Forelimb muscle (tissue), 1 donor: ENCODE data around the gene HOXC9. TPM values are rescaled to one million over a fixed set of nuclear protein-coding genes. Genes with fewer than 3 reads are reported as not detected.
A peak's percentile ranks its signal among the peaks of the same experiment; 100 is the strongest.

Source experiments
- DNase-seq: peaks from one replicate; pipeline ENCODE4 v3.0.0-alpha.2; 2013; ENCODE audit warnings: low read depth
- polyA plus RNA-seq: library from polyadenylated mRNA; unstranded; fragments of 120-200 nt; gene quantifications from one replicate; pipeline ENCODE4 v1.2.1, GENCODE V29; 2013; ENCODE audit not compliant: insufficient read length

HOXC9 gene
- polyA plus RNA-seq, 1 donor: 0.52 TPM

DNA sequence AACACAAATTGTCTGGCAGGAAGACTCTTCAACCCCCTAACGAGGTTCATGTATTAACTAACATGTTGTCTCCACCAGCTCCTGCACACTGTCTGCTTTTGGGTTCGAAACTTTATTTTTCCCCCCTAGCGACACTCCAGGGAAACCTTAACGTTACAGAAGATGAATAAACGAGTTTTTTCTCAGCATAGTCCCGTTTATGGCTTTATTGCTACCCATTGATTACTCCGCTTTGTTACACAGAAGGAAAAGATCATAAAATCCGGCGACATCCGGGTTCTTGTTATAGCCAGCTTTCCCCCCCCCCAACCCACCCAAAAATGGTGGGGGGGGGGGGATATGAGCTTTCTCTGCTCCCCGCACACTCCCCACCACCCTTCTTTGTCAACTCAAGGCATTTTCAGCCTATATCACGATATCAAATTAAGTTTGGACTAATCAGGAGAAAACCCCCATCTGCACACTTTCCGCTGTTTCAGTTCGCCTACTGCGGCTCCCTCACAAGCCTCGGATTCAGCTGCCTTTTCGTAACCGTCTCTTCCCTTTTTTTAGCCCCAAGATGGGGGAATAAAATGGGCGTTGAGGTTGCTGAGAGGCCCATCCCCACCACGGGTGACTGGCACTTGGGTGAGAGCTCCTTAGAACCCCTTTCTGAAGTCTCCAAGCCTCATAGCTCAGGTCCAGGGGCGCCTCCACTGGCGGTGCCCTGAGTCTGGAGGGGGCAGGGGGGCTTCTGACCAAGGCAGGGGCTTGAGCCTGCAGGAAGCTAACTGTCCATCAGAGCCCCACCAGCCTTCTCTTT is 26.9 kb downstream of the HOXC9 start:
- DNase-seq: no peak

DNA sequence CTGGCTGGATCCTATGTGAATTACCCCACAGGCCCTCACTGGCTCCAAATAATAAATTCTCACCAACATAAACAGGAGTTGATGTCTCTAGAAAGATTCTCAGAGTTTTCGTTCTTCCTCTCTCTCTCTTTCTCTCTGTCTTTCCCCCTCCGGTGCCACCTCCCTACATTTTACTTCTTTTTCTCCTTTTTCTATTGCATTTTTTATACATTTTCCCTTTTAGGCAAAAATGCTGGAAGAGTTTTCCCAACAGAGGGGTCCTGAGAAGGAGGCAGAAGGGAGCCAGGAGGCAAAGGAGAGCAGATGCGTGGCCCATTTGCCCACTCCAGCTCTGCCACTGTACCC is 27.5 kb downstream of the HOXC9 start:
- no peak for DNase-seq

DNA sequence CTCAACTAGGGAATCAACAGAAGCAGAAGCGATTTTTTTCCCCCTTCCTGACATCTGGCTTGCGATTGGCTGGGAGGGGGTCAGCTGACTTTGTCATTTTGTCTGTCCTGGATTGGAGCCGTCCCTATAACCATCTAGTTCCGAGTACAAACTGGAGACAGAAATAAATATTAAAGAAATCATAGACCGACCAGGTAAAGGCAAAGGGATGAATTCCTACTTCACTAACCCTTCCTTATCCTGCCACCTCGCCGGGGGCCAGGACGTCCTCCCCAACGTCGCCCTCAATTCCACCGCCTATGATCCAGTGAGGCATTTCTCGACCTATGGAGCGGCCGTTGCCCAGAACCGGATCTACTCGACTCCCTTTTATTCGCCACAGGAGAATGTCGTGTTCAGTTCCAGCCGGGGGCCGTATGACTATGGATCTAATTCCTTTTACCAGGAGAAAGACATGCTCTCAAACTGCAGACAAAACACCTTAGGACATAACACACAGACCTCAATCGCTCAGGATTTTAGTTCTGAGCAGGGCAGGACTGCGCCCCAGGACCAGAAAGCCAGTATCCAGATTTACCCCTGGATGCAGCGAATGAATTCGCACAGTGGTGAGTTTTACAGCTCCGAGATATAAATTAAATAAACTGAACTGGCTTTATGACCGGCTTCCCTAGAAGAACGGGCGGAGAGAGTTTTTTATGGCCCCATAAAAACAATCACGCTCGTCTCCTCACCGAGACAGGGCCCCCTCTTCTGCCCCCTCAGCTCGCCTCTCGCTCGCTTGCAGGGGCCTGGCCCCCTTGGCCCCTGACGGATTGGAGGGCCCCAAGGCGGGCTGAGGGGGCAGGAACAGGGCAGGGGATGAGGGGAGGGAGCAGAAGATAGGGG is 28.6 kb downstream of the HOXC9 start, which contains the start of gene HOXC6:
Gene HOXC6 (plus strand): TSS at position 127 of the 888 bp plus-strand sequence. CDS start 82 bp downstream, at position 209.
- peak; percentile 71 for DNase-seq

DNA sequence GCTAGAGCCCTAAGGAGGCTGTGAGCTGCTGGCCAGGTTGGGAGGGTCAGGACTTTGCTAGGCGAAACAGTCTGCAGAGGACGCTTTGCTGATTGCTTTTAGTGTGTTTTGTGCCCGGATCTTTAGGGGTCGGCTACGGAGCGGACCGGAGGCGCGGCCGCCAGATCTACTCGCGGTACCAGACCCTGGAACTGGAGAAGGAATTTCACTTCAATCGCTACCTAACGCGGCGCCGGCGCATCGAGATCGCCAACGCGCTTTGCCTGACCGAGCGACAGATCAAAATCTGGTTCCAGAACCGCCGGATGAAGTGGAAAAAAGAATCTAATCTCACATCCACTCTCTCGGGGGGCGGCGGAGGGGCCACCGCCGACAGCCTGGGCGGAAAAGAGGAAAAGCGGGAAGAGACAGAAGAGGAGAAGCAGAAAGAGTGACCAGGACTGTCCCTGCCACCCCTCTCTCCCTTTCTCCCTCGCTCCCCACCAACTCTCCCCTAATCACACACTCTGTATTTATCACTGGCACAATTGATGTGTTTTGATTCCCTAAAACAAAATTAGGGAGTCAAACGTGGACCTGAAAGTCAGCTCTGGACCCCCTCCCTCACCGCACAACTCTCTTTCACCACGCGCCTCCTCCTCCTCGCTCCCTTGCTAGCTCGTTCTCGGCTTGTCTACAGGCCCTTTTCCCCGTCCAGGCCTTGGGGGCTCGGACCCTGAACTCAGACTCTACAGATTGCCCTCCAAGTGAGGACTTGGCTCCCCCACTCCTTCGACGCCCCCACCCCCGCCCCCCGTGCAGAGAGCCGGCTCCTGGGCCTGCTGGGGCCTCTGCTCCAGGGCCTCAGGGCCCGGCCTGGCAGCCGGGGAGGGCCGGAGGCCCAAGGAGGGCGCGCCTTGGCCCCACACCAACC is 29.8 kb downstream of the HOXC9 start:
- DNase-seq: no peak

DNA sequence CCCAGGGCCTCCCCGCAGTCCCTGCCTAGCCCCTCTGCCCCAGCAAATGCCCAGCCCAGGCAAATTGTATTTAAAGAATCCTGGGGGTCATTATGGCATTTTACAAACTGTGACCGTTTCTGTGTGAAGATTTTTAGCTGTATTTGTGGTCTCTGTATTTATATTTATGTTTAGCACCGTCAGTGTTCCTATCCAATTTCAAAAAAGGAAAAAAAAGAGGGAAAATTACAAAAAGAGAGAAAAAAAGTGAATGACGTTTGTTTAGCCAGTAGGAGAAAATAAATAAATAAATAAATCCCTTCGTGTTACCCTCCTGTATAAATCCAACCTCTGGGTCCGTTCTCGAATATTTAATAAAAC is 30.5 kb downstream of the HOXC9 start:
- DNase-seq: no peak

DNA sequence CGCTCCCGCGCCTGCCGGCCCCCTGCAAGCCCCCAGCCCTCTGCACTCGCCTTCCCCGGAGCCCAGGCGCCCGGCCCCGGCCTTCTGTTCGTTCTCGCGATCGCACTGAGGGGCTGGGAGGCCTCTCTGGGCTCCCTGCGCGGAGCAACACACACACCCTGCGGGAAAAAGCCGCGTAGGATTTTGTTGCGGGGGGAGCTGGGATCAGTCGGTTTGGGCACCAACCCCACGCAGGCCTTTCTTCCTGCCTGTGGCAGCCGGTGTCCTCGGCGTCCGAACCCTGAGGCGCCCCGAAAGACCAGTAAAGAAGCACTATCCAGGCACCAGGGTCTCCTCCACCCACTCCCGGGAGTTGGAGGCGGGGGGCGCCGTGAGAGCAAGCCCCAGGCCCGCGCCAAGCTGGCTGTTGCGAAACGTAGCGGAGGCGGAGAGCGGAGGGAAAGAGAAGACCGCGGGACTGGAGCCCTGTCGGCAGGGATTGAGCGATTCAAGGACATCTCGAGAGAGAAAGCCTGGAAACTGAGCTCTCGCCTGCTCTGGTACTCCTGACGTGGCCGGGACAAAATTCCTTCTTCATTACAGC is 31.0 kb downstream of the HOXC9 start:
- DNase-seq: no peak

DNA sequence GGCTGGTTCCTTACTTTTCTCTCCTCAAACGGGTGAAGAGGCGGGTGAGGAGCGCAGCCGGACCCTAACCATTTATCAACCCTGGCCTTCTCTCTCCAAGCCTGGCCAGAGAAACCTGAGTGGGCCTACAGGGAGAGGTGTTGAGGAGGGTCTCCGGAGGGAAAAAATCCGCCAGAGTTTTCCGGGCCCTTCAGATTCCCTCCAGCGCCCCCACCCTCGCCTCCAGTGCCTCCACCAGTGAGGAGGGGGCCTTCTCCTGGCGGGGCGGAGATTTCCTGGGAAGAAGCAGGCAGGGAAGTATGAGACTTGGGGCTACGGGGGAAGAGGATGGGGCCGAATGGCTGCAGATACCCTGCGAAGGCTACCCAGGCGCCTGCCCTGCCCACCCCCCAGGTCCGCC is 31.5 kb downstream of the HOXC9 start:
- no peak for DNase-seq

DNA sequence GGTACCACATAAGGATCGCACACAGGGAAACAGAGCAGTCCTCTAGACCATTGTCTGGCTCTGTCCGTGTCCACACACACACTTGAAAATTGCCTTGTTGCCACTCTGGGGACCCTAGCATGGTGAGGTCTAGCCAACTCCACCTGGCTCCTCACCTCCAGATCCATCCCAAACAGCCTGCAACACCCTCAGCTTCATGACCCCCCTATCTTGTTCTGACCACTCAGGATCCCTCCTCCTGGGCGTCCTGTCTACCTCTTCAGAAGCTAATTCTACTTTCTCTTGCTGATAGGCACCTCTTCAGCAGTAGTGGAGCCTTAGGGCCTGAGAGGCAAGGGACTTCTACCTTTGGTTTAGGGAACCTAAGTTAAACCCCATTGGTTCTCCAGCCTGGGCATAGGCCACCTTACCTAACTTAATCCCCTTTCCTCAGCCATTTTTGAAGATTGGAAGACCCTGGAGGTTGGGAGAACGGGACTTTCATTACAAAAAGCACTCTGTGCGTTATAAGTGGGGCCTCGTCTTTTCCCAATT is 32.2 kb downstream of the HOXC9 start:
- DNase-seq: no peak

DNA sequence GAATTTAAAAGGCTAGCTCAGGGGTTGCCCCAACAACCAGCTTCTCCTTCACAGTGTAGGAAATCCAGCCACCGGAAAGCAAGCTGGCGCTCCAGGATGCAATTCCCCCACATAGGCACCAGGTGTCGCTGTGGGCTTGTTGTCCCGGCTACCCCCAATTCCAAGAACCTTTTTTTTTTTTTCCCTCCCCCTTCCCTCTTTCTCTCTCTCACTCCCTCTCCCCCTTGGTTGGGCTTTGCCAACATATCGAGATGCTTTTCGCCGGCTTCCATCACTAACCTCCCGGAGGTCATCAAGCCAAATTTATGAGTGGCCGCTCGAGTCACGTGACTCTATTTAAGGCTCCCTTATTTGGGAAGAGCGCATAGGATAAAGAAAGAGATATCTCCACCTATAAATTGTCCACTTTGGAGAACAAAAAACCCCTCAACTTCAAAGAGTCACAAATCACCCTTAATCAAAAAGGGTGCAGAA is 32.7 kb downstream of the HOXC9 start, which contains the start of gene HOXC5:
Gene HOXC5 (plus strand): TSS at position 424 of the 474 bp plus-strand sequence. CDS start 73 bp downstream, outside the sequence.
- peak; percentile 79 for DNase-seq

DNA sequence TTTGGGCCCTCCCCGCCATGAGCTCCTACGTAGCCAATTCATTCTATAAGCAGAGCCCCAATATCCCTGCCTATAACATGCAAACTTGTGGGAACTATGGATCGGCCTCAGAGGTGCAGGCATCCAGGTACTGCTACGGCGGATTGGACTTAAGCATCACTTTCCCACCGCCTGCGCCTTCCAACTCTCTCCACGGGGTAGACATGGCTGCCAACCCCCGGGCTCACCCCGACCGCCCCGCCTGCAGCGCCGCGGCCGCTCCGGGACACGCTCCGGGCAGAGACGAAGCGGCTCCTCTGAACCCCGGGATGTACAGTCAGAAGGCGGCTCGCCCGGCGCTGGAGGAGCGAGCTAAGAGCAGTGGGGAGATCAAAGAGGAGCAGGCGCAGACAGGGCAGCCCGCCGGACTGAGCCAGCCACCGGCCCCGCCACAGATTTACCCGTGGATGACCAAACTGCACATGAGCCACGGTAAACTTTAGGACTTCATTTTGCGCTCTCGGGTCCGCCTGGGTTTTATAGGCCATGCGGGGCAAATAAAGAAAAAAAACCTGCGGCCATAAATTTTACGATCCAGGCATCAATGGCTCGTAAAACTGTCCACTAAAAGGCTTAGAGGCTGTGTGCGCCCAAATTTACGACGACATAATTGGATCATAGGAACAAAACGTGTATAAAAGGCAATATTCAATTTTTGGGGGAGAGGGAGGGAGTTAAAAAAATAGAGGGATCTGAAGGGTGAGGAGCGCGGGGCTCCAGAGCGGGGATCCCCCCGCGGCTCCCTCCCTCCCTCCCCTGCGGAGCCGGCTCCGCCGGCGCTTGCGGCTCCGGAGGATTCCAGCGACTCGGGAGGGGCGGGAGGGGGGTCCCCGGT is 33.4 kb downstream of the HOXC9 start:
- DNase-seq: no peak

DNA sequence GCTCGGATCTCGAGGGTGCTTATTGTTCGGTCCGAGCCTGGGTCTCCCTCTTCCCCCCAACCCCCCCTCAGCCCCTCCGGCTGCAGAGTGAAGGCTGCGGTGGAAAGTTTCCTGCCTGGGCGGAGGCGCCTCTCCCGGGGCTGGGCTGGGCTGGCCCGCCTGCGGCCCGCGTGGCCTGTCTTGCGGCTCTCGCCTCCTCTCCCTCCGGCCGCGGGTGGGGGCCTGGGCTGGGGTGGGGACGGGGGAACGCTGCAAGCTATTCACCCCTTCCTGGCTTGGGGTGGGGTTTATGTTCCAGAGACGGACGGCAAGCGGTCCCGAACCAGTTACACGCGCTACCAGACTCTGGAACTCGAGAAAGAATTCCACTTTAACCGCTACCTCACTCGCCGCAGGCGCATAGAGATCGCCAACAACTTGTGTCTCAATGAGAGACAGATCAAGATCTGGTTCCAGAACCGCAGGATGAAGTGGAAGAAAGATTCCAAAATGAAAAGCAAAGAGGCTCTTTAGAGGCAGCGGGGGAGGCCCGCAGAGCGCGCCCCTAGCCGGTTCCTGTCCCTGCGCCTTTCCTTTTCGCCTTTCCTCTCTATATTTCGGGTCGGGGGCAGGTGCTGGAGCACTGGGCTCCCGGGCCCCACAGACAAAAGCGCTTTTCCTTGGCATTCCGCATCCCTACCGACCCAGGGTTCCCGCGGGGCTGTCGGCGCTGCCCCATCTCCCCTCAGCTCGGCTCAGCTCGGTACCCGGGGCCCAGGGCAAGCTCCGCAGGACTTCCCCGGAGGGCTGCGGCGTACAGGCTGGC is 34.2 kb downstream of the HOXC9 start:
- DNase-seq: no peak

DNA sequence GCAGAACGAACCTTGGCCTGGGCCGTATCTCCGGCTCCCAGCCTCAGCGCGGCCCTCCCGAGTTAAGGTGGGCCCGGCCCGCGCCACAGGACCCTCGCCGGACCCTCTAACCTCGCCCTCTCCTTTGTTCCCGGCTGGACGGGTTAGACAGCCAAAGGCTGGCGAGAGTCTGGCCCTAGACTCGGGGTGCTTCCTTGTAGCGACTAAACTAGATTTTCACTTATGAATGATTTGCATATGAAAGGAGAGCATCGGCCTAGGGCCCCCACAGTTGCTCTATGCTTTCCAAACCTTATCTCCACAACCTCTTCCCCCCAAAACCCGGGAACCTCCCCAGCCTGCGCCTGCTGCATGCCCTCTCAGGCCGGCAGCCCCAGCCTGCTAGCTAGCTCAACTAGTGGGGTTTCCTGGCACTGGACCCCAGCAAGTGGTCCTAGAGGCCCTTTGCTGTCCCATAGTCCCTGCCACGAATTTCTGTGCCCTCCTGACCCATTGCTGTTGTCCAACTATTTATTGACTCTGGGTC is 34.9 kb downstream of the HOXC9 start:
- DNase-seq: no peak

DNA sequence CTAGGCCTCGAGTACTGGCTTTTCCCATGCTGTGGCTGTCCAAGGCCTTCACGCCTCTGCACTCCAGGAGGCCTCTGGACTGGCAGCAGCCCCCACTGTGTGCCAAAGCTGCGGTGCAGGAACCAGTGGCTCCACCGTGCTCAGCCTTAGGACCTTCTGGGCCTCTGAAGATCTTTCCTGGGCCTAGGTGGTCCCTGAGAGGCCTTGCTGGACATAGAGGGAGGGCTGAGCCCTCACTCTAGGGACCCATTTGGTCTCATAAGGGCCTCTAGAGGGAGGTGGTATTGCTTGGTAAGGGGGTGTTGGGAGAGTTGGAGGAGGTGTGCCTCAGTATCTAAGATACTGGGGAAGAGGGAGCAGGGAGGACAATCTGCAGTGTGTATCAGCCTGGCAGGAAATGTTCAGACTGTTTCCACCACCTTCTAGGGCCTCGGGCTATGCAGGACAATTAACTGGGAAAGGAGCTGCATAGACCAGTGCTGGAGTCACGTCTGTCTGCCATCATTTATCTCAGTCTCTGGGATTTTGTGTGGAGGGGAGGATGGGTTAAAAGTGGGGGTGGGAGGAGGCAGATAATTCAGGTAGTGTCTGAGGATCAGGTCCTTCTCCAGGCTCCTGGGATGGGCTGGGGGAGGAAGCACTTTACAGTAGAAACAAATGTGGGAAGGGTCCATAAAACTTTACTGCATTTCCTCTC is 35.8 kb downstream of the HOXC9 start:
- no peak for DNase-seq

DNA sequence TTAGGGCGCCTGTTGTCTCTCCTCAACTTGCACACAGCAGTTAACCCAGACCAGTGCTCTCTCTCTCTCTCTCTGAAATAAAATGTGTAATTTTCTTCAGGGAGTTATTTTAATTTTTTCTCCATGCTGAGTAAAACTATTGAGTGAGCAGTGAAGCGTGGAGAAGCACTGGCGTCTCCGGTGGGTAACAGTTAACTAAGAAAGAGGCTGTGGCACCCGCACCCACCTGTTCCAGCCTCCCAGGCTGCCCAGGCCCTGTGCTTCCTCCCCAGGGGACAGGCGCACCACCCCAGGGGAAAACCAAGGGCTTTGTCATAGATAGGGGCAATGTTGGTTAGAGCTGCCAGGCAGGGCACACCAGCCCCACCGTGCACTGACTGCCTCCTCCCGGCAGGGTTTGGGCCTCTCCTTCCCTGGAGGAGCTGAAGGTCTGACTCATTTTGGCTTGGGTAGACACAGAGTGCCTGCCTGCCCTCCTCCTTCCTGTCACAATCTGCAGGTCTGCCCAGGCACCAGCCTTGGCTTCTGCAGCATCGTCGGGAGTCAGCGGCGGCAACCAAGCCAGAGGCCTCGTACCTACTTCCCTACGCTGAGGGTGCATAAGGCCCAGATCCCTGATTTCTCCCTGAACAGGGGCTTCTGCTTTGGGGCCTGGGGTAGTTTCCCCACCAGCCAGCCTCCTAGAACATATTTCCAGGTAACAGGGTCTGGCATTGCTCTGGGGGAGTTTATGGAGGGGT is 36.8 kb downstream of the HOXC9 start:
- DNase-seq: no peak

DNA sequence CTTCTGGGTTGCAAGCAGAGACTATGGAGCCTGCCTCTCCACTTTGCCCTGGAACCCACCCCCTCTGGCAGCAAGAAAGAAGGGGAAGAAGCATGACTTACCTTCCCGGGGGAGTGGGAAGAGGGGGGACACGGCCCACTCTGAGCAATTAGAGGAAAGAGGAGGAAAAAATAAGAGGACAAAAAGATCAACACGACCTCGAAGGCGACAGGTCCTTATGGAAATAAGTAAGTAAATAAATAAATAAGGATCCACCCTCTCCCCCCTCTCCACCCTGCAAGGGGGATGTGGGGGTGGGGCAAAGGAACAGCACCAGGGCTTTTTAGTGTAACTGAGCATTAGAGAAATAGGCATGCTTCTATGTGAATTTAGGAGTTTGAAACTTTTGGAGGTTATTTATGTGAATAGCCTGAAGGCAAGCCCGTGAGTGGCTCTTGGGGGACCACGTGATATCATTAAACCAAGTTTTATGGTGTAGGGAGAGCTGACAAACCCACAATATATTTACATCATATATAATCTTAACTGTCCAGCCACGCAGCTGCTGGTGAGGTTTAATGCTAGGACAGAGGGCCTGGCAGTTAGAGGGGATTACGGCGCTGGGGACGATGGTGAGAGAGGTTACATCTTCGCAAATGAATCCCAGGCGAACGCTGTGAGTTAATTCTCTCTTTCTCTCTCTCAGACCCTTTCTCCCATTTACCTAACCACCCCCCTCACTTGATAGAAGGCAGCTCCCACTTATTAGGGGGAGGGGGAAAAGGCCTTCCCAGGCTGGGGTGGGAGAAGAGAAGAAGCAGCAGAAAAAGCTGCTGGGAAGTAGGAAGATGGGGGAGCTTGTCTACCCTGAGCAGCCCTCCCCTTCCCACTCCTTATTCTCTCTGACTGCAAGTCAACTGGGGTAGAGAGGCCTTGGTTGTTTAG is 37.7 kb downstream of the HOXC9 start:
- DNase-seq: no peak

DNA sequence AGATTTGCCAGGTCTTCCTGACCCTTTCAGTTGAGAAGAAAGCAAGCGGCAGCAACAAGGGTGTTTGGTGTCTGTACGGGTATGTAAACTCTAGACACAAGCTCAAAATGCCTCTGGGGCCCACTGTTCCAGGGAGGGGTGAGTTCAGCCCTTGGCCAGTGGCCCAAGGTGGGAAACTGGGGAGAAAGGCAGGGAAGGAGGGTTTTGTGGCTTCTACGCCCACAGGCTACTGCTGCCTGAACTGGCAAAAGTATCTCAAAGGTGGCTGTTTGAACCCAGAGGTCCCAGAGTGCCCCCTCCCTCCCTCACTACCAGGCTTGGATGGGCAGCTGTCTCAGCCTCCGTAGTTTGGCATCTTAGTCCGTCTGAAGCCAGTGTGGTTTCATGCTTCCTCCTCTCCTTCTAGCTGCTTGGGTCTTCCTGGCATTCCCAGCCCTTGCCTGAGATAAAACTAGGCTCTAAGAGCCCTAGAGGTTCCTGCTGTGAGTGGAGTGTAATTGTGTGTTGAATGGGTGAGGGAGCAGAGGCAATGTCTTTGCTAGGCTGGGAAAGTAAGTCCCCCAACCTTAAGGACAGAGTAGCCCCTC is 38.4 kb downstream of the HOXC9 start:
- DNase-seq: no peak
